Activated T-cell treated with anti-CD3 and anti-CD28 coated beads for 4 hours (primary cell): Measurements from ENCODE around the gene GP1BB.
"Not testable (repeated sequence)": the region's sequence is repeated elsewhere in the genome, so short reads cannot be mapped to it uniquely, and the experiment has no call there.

Source experiments
- DNase-seq: peaks from one replicate; pipeline ENCODE4 v3.0.0-alpha.2; 2020

GP1BB gene

DNA sequence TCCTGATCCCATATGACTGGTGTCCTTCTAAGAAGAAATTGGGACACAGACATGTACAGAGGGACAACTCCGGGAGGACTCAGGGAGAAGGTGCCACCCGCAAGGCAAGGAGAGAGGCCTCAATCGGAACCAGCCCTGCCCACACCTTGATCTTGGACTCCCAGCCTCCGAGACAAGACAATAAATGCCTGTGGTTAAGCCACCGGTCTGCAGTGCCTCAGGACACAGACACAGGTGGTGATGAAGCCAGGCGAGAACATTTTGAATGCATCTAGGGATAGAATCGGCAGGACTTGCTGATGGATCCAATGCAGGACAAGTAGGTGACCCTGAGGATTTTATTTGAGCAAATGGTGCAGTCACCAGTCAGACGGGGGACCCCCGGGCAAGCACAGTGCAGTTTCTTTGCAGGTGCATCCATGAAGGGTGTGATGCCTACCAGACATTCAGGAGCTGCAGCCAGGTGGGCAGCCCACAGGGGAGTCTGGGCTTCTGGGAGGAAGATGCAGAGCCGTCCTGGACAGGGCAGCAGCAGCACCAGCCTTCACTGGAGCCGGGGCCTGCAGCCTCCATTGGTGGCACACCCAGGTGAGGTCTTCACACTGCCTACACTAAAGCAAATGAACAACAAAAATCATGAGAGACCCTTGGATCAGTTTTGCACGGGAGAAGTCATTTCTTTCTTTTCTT is 29.2 kb upstream of the GP1BB start:
- no peak for DNase-seq

DNA sequence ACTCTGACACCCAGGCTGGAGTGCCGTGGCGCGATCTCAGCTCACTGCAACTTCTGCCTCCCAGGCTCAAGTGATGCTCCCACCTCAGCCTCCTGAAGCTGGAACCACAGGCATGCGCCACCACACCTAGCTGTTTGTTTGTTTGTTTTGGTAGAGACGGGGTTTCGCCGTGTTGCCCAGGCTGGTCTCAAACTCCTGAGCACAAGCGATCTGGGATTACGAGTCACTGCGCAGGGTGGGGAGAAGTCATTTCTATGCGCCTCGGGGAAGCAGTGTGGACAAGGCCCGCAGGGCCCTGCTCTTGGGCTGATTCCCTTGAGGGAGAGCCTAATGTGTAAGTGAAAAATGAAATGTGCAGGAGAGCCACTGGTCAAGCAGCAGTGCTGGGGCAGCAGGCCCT is 28.6 kb upstream of the GP1BB start:
- DNase-seq = no peak

DNA sequence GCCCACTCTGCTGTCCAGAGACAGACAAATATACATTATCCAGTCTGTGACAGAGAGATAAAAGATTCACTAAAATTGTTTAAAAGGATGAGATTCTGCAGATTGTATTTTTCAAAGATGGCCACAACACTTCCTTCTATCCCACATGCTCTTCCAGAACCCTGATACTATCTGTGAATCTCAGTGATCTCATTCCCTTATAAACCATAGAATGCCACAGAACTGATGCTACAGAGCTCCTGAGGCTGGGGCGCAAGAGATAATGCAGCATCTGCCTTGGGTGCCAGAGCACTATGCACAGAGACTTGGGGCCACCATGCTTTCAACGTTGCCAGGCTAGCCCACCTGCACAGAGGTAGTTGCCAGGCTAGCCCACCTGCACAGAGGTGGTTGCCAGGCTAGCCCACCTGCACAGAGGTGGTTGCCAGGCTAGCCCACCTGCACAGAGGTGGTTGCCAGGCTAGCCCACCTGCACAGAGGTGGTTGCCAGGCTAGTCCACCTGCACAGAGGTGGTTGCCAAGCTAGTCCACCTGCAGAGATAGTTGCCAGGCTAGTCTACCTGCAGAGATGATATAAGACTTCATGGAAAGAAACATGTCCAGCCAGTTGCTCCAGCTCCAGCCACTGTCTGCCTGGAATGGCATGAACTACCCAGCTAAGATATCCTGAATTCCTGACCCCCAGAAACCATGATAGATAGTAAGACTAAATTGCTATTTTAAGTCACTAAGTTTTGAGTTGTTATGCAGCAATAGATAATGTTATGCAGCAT is 26.6 kb upstream of the GP1BB start:
- DNase-seq = no peak

DNA sequence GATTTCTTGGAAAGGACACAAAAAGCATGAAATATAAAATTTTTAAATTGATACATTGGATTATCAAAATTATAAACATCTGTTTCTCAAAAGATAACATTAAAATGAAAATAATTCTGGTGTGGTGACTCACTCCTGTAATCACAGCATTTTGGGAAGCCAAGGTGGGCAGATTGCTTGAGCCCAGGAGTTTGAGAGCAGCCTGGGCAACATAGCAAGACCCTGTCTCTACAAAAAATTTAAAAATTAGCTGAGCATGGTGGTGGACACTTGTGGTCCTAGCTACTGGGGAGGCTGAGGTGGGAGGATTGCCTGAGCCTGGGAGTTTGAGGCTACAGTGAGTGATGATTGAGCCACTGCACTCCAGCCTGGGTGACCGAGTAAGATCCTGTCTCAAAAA is 25.5 kb upstream of the GP1BB start:
- not testable (repeated sequence) for DNase-seq

DNA sequence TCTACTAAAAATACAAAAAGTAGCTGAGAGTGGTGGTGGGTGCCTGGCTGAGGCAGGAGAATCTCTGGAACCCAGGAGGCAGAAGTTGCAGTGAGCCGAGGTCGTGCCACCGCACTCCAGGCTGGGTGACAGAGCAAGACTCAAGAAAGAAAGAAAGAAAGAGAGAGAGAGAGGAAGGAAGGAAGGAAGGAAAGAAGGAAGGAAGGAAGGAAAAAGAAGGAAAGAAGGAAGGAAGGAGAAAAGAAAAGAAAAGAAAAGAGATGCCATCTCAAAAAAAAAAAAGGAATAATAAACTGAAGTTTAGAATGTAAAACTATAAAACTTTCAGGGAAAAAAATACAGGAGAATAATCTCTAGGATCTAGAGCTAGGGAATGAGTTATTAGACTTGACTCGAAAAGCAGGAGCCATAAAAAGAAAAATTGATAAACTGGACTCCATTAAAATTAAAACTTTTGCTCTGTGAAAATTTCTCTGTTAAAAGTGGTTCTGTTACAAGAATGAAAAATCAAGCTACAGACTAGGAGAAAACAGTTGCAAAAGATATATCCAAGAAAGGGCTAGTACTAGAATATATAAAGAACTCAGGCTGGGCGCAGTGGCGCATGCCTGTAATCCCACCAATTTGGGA is 22.4 kb upstream of the GP1BB start:
- no peak for DNase-seq

DNA sequence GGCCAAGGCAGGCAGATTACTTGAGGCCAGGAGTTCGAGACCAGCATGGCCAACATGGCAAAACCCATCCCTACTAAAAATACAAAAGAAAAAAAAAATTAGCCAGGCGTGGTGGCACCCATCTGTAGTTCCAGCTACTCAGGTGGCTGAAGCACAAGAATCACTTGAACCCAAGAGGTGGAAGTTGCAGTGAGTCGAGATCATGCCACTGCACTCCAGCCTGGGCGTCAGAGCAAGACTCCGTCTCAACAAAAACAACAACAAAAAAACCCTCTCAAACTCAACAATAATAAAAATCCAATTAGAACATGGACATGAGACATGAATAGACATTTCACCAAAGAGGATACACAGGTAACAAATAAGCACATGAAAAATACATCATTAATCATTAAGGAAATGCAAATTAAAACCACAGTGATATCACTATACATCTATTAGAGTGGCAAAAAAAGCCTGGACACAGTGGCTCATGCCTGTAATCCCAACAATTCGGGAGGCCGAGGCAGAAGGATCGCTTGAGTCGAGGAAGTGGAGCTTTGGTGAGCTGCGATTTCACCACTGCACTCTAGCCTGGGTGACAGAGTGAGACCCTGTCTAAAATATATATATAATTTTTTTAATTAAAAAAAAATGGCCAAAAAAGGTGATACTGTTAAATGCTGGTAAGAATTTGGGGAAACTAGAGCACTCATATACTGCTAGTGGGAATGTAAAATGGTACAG is 21.8 kb upstream of the GP1BB start:
- DNase-seq = no peak

DNA sequence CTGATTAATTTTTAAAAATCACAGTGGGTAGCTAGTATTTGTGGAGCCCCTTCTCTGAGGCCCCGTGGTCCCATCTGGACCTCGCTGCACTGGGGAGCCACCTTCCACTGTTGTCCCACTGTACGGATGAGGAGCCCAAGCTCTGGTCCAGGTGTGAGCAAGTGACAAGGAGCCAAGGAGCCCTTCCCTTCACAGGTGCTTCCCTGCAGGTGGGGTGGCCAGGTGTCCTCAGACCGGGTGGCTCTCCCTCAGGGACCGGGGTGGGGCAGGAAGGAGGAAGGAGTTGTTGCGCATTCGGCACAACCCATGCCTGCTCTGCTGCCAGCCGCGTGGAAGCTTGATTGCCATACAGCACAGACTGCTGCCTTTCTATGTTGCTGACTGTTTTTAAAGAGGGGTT is 19.5 kb upstream of the GP1BB start:
- DNase-seq = no peak

DNA sequence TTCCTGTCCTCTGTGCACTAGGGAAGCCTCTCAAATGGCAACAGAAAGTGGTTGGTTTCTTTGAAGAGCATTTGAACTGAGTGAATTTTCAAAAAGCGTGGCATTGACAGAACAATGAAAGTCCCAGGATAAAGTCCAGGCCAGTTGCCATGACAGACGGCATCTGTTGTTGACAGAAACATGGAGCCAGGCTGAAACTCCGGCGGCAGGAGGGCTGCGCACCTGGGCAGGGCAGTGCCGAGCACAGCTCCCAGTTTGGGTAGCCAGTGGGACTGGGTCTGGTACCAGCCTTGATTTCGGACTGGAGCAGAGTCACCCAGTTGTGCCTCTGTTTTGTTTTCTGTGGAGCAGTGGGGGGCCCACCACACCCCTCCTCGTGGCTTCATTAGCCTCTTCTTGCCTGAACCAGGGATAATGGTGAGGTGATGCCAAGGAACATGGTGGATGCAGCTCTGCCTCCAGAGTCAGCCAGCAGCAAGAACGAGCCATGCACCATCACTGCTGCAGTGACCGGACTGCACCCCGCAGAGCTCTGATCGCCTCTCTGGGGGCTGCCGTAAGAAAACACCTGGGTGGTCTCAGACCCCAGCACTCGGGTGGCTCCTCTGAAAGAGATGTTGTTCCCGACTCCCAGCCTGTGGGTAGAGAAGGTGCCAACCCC is 18.9 kb upstream of the GP1BB start:
- no peak for DNase-seq

DNA sequence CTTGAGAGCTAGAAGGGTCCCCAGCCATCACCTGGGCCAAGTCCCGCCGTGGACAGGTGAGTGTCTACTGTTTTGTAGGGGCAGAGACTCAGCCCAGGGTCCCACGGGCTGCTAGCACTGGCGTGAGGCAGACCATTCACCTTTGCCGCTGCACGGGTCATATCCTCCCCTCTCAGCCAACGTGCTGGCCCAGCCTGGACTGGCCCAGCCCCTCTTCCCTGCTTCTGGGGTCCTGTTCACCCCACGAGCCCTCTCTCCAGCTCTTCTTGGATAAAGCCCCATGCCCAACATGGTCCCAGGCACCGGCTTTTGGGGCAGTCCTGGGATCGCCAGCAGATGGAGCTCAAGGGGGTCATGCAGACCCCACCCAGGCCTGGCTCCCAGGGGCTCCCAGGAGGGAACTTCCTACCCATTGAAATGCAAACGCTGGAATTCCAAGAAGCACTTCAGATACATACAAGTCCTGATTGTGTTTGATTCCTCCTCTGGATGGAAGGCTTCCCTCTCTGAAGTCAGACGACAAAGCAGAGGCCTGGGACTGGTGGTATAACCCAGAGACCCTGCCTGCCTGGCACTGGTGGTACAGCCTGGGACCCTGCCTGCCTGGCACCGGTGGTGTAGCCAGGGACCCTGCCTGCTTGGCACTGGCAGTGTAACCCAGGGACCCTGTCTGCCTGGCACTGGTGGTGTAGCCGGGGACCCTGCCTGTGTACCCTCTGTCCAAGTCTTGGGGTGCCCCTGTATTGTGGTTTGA is 18.0 kb upstream of the GP1BB start:
- DNase-seq = no peak

DNA sequence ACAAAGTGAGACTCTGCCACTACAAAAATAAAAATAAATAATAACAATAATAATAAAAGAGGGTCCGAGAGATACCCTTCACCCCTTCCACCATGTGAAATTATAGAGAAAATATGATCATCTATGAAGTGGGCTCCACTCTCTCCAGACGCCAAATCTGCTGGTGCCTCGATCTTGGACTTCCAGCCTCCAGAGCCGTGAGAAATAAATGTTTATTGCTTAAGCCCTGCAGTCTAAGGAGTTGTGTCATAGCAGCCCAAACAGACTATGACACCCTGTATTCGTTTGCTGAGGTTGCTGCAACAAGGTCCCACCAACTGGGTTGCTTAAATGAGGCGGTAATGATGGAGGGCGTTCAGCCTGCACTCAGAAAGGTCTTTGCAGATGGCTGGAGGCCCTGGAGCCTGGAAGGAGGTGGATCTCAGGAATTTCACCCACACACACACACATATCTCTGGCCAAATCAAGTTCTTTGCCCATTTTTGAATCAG is 16.6 kb upstream of the GP1BB start:
- no peak for DNase-seq

DNA sequence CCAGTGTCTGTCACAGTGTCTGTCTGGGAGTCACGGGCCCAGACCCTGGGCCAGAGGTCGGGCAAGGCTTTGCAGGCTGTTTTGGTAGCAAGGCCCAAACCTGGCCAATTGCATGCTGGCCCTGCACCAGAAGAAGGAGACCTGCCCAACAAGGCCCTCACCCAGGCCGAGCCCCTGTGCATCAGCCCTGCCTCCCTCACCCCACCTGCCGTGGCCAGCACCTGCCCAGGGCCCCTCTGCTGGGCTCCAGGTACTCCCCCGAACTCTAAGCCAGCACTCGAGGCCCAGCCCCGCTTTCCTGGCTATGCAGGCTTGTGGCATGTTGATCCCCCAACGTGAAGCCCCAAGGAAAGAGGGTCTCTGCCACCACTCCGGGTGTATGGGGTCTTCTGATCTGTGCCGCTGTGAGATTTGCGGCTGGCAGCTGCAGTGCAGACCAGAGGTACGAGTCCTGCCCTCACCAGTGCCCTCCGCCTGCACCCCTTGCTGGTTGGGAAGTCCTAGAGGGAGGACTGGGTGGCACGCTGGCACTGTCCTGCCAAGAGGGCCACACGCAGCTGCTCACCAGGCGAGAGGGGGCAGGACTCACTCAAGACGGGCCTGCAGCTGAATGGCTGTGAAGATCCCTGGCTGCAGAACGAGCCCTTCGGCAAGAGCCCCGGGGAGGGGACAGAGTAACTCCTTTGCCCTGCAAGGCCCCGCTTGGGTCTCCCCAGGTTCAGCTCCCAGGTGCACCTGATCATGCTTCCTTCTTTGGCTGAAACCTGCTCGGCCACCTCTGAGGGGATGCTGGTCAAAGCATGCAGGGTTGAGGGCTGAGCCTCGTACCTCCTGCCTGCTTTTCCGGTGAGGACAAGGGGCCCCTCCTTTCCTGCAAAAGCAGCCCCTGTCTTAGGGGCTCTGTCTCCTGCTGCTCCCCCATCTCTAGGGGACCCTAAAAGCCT is 15.7 kb upstream of the GP1BB start:
- no peak for DNase-seq

DNA sequence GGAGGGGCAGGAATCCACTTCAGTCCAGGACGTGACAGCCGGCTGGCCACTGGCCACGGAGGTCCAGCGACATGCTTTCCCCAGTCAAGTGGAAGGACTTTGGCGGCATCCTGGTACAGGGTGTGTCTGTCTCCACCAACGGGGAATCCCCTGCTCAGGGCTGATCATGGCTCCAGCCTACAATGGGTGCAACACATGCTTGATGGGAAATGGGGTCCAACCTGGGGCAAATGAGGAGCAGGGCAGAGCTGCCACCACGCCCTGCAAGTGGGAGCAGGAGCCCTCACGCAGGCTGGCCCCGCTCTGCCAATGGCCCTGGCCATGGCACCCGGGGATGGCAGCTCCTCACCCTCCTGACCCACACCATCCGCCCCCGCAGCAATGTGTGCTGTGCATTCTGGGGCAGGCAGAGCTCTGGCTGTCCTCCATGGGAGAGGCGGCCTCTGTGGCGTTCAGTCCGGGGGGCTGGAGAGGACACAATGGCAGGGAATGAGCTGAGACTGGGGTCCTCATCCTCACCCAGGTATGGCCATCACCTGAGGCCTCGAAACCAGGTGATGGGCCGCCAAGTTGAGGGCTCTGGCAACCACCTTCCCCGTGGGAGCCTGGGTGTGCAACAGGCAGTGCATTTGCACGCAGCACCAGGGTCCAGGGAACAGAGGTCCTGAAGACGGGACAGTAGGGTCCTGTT is 14.9 kb upstream of the GP1BB start:
- no peak for DNase-seq

DNA sequence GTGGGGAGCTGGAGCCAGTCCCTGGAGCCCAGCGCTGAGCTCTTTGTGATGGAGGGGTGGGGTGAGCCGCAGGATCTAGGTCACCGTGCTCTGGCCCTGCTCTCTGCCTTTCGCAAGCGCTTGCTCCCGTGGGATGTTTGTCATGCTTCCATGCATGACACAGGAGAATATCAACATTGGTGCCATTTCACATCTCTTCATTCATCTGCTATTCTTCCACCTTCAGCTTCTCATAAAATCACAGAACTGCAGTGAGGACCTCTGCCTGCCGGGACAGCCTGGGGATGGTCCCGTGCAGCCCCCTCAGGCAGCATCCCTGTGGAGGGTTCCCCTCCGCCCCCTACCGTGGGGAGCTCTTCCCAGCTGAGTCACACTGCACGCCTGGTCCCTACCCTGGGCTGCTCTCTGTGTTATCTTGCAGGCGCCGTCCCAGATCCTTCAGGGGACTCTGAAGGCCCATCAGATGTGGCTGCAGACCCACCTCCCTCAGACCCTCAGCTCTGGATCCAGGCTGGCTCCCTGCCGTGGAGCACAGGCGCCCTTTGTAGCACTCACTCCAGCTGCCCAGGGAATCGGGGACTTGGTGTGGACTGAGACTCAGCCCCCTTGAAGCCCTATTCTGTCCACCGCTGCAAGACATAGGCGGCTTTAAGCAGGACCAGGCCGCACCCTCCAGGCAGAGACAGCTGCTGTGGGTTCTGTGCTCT is 14.1 kb upstream of the GP1BB start:
- no peak for DNase-seq

DNA sequence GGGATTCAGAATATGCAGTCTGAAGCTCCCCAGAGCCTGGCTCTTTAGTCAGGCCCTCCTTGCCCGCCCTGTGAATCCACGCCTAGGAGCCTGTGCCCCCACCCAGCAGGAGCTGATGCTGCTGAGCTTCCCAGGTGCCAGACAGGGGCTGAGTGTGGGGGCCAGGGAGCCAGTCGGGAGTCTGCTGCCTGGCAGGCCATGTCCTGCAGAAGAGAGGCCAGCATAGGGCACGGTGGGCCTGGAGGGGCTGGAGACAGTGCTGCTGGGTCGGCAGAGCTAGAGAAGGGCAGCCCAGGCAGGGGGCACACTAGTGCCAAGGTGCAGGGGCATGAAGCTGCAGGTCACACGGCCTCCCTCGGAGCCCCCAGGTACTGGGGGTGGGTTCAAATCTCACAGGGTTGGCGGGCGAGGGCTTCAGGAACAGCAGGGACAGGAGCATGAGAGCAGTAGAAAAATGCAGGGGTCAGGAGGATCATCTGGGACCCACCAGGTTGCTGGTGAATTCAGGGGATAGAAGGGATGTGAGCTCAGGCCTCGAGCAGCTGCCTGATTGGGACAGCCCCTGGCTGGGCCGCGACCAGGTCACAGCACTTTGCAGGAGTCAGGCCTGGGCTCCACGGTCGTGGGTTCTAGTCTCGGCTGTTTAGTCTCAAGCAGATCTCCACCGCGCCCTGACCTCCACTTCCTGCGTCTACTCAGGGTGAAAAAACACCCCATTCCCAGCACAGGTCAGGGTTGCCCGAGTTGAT is 13.1 kb upstream of the GP1BB start:
- DNase-seq = no peak

DNA sequence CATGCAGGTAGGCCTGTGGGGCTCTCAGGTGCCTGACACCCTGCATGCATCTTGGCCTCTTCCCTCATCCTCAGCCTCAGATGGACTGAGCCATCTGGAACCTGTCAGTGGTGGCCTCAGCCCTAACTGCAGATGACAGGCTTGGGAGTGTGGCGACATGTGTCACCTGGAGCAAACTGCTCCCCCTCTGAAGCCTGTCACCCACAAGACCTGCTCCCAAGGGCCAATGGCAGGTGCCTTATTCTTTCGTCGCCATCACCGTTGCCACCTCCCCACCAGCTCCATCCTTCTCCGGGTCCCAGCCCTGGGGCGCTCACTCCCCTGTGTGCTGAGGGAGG is 12.6 kb upstream of the GP1BB start:
- no peak for DNase-seq

DNA sequence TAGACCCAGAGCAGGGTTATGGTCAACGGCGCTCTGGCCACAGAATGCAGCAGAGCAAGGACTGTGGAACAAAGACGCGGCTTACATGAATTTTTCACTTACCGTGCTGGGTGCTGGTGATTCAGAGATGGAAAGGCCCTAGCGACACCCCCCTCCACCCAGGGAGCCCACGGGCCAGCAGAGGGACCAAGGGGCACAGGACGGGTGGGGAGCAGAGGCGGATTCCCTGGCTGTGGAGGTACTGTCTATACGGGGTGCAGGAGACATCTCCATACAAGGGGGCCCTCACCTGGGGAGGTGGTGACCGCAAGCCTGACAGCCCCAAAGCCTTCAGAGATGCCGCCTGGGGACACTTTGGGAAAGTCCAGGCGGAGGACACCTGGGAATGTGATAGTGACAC is 10.1 kb upstream of the GP1BB start:
- DNase-seq = no peak

DNA sequence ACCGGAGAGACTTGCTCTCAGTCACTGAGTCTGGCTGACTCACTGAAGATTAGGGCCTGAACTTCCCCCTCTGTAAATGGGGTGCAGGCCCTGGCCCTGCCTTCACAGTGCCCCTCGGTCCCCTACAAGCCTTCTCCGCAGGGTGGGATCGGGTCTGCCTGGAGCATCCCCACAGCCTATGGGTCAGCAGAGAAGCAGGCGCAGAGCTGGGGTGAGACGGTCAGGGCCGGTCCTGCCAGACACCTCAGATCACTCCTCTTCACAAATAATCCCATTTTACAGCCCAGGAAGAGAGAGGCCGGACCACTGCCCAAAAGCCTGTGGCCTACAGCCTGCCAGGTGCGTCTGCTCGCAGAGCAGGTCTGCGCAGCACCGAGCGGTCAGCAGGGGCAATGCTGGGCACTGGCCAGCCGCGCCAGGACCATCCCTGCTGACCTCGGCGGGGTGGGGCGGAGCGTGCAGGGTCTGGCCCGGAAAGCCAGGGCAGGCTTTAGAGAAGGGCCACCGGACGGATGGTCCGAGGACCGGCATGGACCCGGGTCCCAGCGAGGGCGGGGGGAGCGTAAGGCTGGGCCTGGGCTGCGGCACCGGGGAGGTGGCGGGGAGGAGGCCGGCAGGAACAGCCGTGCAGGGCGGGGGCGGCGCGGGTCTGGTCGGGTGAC is 9.6 kb upstream of the GP1BB start:
- no peak for DNase-seq
